K562 (cell line): ENCODE data around the gene KRTAP10-4. TPM values are rescaled to one million over a fixed set of nuclear protein-coding genes. Genes with fewer than 3 reads are reported as not detected.

Experiments
- CBX5 ChIP-seq: IDR thresholded peaks from 2 replicates; pipeline ENCODE4 v1.6.1; 2014; ENCODE audit warnings: low read depth, borderline replicate concordance
- CHD4 ChIP-seq: fragments of 200-600 bp; sonication (generic); IDR thresholded peaks from 3 replicates; pipeline ENCODE4 v1.6.1; 2012; ENCODE audit warnings: low read depth, mild to moderate bottlenecking, mixed read lengths, low read length, inconsistent platforms; ENCODE audit not compliant: insufficient read depth, insufficient replicate concordance, poor library complexity, severe bottlenecking
- DMBX1 ChIP-seq: fragments of 250-450 bp; sonication (Bioruptor Pico); IDR thresholded peaks from 2 replicates; pipeline ENCODE4 v1.8.0; 2022; ENCODE audit warnings: inconsistent platforms, mild to moderate bottlenecking, moderate library complexity, borderline replicate concordance
- FOXA3 ChIP-seq, 2 experiments: fragments of 450-650 bp in 1 of 2; sonication (generic) in 1 of 2; formaldehyde crosslinking; IDR thresholded peaks in 1 of 2; conservative IDR thresholded peaks in 1 of 2; 2 replicates each; pipeline versions ENCODE4 v1.4.0 to v1.8.0; 2020 to 2022; ENCODE audit warnings: mild to moderate bottlenecking in 2 of 2, missing genetic modification reagents in 1 of 2
- GATA2 ChIP-seq: sonication (generic); formaldehyde crosslinking; IDR thresholded peaks from 2 replicates; pipeline ENCODE4 v1.4.0; 2020; ENCODE audit warnings: mild to moderate bottlenecking, missing genetic modification reagents
- HMGXB4 ChIP-seq: sonication (generic); formaldehyde crosslinking; IDR thresholded peaks from 2 replicates; pipeline ENCODE4 v1.8.1; 2023; ENCODE audit warnings: mild to moderate bottlenecking, missing genetic modification reagents
- IRF1 ChIP-seq: sonication (generic); formaldehyde crosslinking; IDR thresholded peaks from 2 replicates; pipeline ENCODE4 v1.8.0; 2022; ENCODE audit warnings: missing genetic modification reagents, mild to moderate bottlenecking, borderline replicate concordance
- MEF2A ChIP-seq: IDR thresholded peaks from 2 replicates; pipeline ENCODE4 v1.6.1; 2011; ENCODE audit warnings: low read depth, mild to moderate bottlenecking, low read length, moderate library complexity; ENCODE audit not compliant: control insufficient read depth
- NFIX ChIP-seq: fragments of 250-450 bp; sonication (Bioruptor Pico); IDR thresholded peaks from 2 replicates; pipeline ENCODE4 v1.4.0; 2020; ENCODE audit warnings: low read depth, mild to moderate bottlenecking, moderate library complexity
- NONO ChIP-seq, 2 experiments: fragments of 200-400 bp in 1 of 2; fragments of 450-650 bp in 1 of 2; formaldehyde crosslinking in 1 of 2; IDR thresholded peaks; 2 replicates each; pipeline ENCODE4 v1.6.1; 2017; ENCODE audit warnings: low read depth in 2 of 2, mild to moderate bottlenecking in 2 of 2, moderate library complexity in 2 of 2, low read length in 1 of 2
- SOX6 ChIP-seq: fragments of 450-650 bp; IDR thresholded peaks from 2 replicates; pipeline ENCODE4 v1.6.1; 2014; ENCODE audit warnings: mild to moderate bottlenecking
- SRSF9 ChIP-seq: fragments of 200-400 bp; formaldehyde crosslinking; IDR thresholded peaks from 2 replicates; pipeline ENCODE4 v1.6.1; 2017; ENCODE audit warnings: low read depth, low read length, borderline replicate concordance
- TARDBP ChIP-seq: fragments of 450-650 bp; IDR thresholded peaks from 2 replicates; pipeline ENCODE4 v1.6.1; 2016
- ZBTB2 ChIP-seq: fragments of 450-650 bp; IDR thresholded peaks from 2 replicates; pipeline ENCODE4 v1.6.1; 2016; ENCODE audit warnings: antibody characterized with exemption
- ZFX ChIP-seq: sonication (generic); formaldehyde crosslinking; IDR thresholded peaks from 2 replicates; pipeline ENCODE4 v1.8.0; 2022; ENCODE audit warnings: mild to moderate bottlenecking, missing genetic modification reagents, moderate library complexity
- ZNF134 ChIP-seq: fragments of 250-450 bp; sonication (Bioruptor Pico); conservative IDR thresholded peaks from 2 replicates; pipeline ENCODE4 v1.4.0; 2020
- ZNF395 ChIP-seq: fragments of 200-800 bp; sonication (Bioruptor generic); IDR thresholded peaks from 2 replicates; pipeline ENCODE4 v1.6.1; 2017; ENCODE audit warnings: missing genetic modification characterization, missing compliant biosample characterization
- ZNF589 ChIP-seq: fragments of 200-800 bp; sonication (Bioruptor generic); IDR thresholded peaks from 2 replicates; pipeline ENCODE4 v1.6.1; 2016; ENCODE audit warnings: low read depth, missing genetic modification characterization, missing compliant biosample characterization
- ZNF644 ChIP-seq: fragments of 200-800 bp; sonication (Bioruptor generic); IDR thresholded peaks from 2 replicates; pipeline ENCODE4 v1.6.1; 2016; ENCODE audit warnings: low read depth, missing genetic modification characterization, missing compliant biosample characterization
- polyA plus RNA-seq, 8 experiments: library from polyadenylated mRNA; depleted of rRNA in 4 of 8; stranded (reverse) in 5 of 8; unstranded in 3 of 8; fragments of >200 nt; fragmentation: Nextera tagmentation in 2 of 8; fragmentation: Illumina TruSeq in 1 of 8; extraction: Ambion mirVana in 2 of 8; extraction: Trizol in 1 of 8; gene quantifications; 2 replicates each; pipeline versions ENCODE4 v1.2.1 to v1.2.3, GENCODE V29; 2011 to 2014; ENCODE audit warnings: inconsistent platforms in 1 of 8, missing spikeins in 1 of 8
- total RNA-seq, 7 experiments: library from RNA; depleted of rRNA in 6 of 7; stranded (reverse); fragments of >200 nt in 6 of 7; fragmentation: Illumina TruSeq in 2 of 7; extraction: Trizol in 2 of 7; gene quantifications; 2 replicates each; pipeline versions ENCODE4 v1.2.1 to v1.2.3, GENCODE V29; 2011 to 2021; ENCODE audit warnings: low replicate concordance in 1 of 7

Gene KRTAP10-4
- total and polyA plus RNA-seq, 9 of the 15 experiments (the other 6 are each of a cell fraction or from before 2014, with no cell fraction given) = not detected

- TF ChIP-seq MEF2A (no peak), CBX5 (peak; percentile 31; the same call in 1 of the 2 replicates), SRSF9 (no peak), NONO (IDR thresholded peaks at IDR 0.05; ENCODE audit: low read depth in 2 of 2, low read length in 1 of 2) (0 out of 4 replicates have a peak, but pooled peaks of 1 of the 2 experiments have one; percentile 26), ZNF134 (CRISPR knock-in tag) (peak; percentile 49; the same call in 1 of the 2 replicates), SOX6 (peak; percentile 90), ZFX (CRISPR knock-in tag) (0 out of 2 replicates have a peak, but pooled peaks have one; percentile 38), ZNF395 (CRISPR knock-in tag) (peak; percentile 91), FOXA3 (CRISPR knock-in tag; conservative IDR thresholded peaks at IDR 0.05 in 1 of 2, IDR thresholded peaks at IDR 0.05 in 1 of 2) (no peak), NFIX (CRISPR knock-in tag) (no peak), CHD4 (no peak), ZNF644 (tag) (0 out of 2 replicates have a peak, but pooled peaks have one; percentile 46), GATA2 (CRISPR knock-in tag) (peak; percentile 95), HMGXB4 (no peak), DMBX1 (CRISPR knock-in tag) (peak; percentile 17; the same call in 1 of the 2 replicates), ZNF589 (CRISPR knock-in tag) (peak; percentile 76), ZBTB2 (no peak), TARDBP (peak; percentile 79; the same call in 1 of the 2 replicates), IRF1 (CRISPR knock-in tag) (no peak)
Observed at GRCh38 chr21:44593598-44594405, 20.3 kb downstream of the KRTAP10-4 start (continued).
